K562 (cell line): ENCODE data around the gene ELF2. TPM values are rescaled to one million over a fixed set of nuclear protein-coding genes. Genes with fewer than 3 reads are reported as not detected.

Experiments used
- ARID3B ChIP-seq: fragments of 250-450 bp; sonication (Bioruptor Pico); IDR thresholded peaks from 2 replicates; pipeline ENCODE4 v1.4.0; 2020; ENCODE audit warnings: borderline replicate concordance
- CCNT2 ChIP-seq: IDR thresholded peaks from 2 replicates; pipeline ENCODE4 v1.6.1; 2011; ENCODE audit warnings: borderline replicate concordance, low read depth, mild to moderate bottlenecking, moderate library complexity, mixed read lengths, low read length; ENCODE audit not compliant: insufficient read length; ENCODE audit errors: extremely low read depth
- CHCHD3 ChIP-seq: fragments of 250-450 bp; sonication (Bioruptor Pico); IDR thresholded peaks from 2 replicates; pipeline ENCODE4 v2.1.2; 2022; ENCODE audit warnings: mild to moderate bottlenecking
- MCM5 ChIP-seq: fragments of 450-650 bp; IDR thresholded peaks from 2 replicates; pipeline ENCODE4 v1.6.1; 2016; ENCODE audit warnings: low read depth
- NFE2 ChIP-seq: IDR thresholded peaks from 2 replicates; pipeline ENCODE4 v1.6.1; 2014; ENCODE audit warnings: antibody characterized with exemption, low read depth
- PRDM10 ChIP-seq: fragments of 450-650 bp; IDR thresholded peaks from 2 replicates; pipeline ENCODE4 v1.6.1; 2018; ENCODE audit not compliant: partially characterized antibody
- PTTG1 ChIP-seq: fragments of 450-650 bp; IDR thresholded peaks from 2 replicates; pipeline ENCODE4 v1.6.1; 2016; ENCODE audit warnings: low read depth, mild to moderate bottlenecking, missing genetic modification characterization, missing compliant biosample characterization
- SLC30A9 ChIP-seq: fragments of 250-450 bp; sonication (Bioruptor Pico); IDR thresholded peaks from 2 replicates; pipeline ENCODE4 v1.8.0; 2022; ENCODE audit warnings: mild to moderate bottlenecking, moderate library complexity
- TCF3 ChIP-seq: sonication (generic); formaldehyde crosslinking; IDR thresholded peaks from 2 replicates; pipeline ENCODE4 v1.4.0; 2020; ENCODE audit warnings: mild to moderate bottlenecking, missing genetic modification reagents
- ZC3H8 ChIP-seq: fragments of 450-650 bp; IDR thresholded peaks from 2 replicates; pipeline ENCODE4 v1.6.1; 2017
- ZKSCAN8 ChIP-seq: fragments of 200-800 bp; sonication (Bioruptor generic); IDR thresholded peaks from 2 replicates; pipeline ENCODE4 v1.6.1; 2016; ENCODE audit warnings: missing genetic modification characterization, missing compliant biosample characterization
- ZNF217 ChIP-seq: sonication (generic); formaldehyde crosslinking; IDR thresholded peaks from 2 replicates; pipeline ENCODE4 v1.8.0; 2022; ENCODE audit warnings: mild to moderate bottlenecking, missing genetic modification reagents
- ZNF77 ChIP-seq: fragments of 250-450 bp; sonication (Bioruptor Pico); IDR thresholded peaks from 2 replicates; pipeline ENCODE4 v1.5.0; 2020
- polyA plus RNA-seq, 8 experiments: library from polyadenylated mRNA; depleted of rRNA in 4 of 8; stranded (reverse) in 5 of 8; unstranded in 3 of 8; fragments of >200 nt; fragmentation: Nextera tagmentation in 2 of 8; fragmentation: Illumina TruSeq in 1 of 8; extraction: Ambion mirVana in 2 of 8; extraction: Trizol in 1 of 8; gene quantifications; 2 replicates each; pipeline versions ENCODE4 v1.2.1 to v1.2.3, GENCODE V29; 2011 to 2014; ENCODE audit warnings: inconsistent platforms in 1 of 8, missing spikeins in 1 of 8
- total RNA-seq, 7 experiments: library from RNA; depleted of rRNA in 6 of 7; stranded (reverse); fragments of >200 nt in 6 of 7; fragmentation: Illumina TruSeq in 2 of 7; extraction: Trizol in 2 of 7; gene quantifications; 2 replicates each; pipeline versions ENCODE4 v1.2.1 to v1.2.3, GENCODE V29; 2011 to 2021; ENCODE audit warnings: low replicate concordance in 1 of 7

Gene ELF2
- total and polyA plus RNA-seq, 9 of the 15 experiments (the other 6 are each of a cell fraction or from before 2014, with no cell fraction given) = 9.4 to 58.7 (median 41.6) TPM

- no peak for TF ChIP-seq PRDM10
- TF ChIP-seq PTTG1 (tag) = no peak
- no peak for TF ChIP-seq NFE2
- TF ChIP-seq SLC30A9 = no peak
- no peak for TF ChIP-seq ZC3H8
- no peak for TF ChIP-seq CHCHD3 (CRISPR knock-in tag)
- no peak for TF ChIP-seq MCM5
- TF ChIP-seq ZNF77 (CRISPR knock-in tag) = no peak
- no peak for TF ChIP-seq CCNT2
- no peak for TF ChIP-seq ZNF217 (CRISPR knock-in tag)
- no peak for TF ChIP-seq ZKSCAN8 (CRISPR knock-in tag)
- TF ChIP-seq TCF3 (CRISPR knock-in tag) = no peak
- TF ChIP-seq ARID3B (CRISPR knock-in tag) = no peak
Measured at GRCh38 chr4:139134403-139134802, 42.6 kb downstream of the ELF2 start (continued).
